ENCODE measurements around the gene LCMT1. TPM values are rescaled to one million over a fixed set of nuclear protein-coding genes. Genes with fewer than 3 reads are reported as not detected.

Gene LCMT1
- total RNA-seq, 1 experiment from 2014 or later: 67.1 TPM

GRCh38 chr16:25110387-25110947 lies 1.1 kb upstream of the LCMT1 start:
- Histone ChIP-seq H3K9me3 (ENCODE audit: insufficient read depth, low read depth) (no peaks in the 10 kb centered on the region), H2AFZ (peak overlapping the region; percentile 89), H3K9me2 (ENCODE audit: insufficient read depth) (no peaks in the 10 kb centered on the region), H3K36me3 (ENCODE audit: low read depth) (no peaks in the 10 kb centered on the region), H3K4me2 (peak overlapping the region; percentile 77), H3K27ac (peak overlapping the region; percentile 82), H3K4me3 (peak overlapping the region; percentile 74), H3K79me2 (ENCODE audit: low read depth) (peaks cover 37% of the 10 kb centered on the region), H3K4me1 (replicated peaks; ENCODE audit: insufficient read depth) (peaks cover 36% of the 10 kb centered on the region), H3K27me3 (ENCODE audit: insufficient read depth, low read depth) (no peaks in the 10 kb centered on the region), H4K20me1 (ENCODE audit: insufficient read depth) (no peaks in the 10 kb centered on the region), H3F3A (ENCODE audit: insufficient read depth, low read depth) (peaks cover 23% of the 10 kb centered on the region; the same call in 1 of the 2 replicates)
- BruUV-seq (replicated peaks): no TSS peak
- no peak for DNase-seq
- intact Hi-C loops (cut with micrococcal nuclease; ENCODE audit: unreplicated experiment): no loop called here
- TF ChIP-seq, protein P1, sequence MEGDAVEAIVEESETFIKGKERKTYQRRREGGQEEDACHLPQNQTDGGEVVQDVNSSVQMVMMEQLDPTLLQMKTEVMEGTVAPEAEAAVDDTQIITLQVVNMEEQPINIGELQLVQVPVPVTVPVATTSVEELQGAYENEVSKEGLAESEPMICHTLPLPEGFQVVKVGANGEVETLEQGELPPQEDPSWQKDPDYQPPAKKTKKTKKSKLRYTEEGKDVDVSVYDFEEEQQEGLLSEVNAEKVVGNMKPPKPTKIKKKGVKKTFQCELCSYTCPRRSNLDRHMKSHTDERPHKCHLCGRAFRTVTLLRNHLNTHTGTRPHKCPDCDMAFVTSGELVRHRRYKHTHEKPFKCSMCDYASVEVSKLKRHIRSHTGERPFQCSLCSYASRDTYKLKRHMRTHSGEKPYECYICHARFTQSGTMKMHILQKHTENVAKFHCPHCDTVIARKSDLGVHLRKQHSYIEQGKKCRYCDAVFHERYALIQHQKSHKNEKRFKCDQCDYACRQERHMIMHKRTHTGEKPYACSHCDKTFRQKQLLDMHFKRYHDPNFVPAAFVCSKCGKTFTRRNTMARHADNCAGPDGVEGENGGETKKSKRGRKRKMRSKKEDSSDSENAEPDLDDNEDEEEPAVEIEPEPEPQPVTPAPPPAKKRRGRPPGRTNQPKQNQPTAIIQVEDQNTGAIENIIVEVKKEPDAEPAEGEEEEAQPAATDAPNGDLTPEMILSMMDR (conservative IDR thresholded peaks at IDR 0.05): no peak
- TF ChIP-seq EZH2 (IDR thresholded peaks at IDR 0.05; ENCODE audit: low read depth): no peak
- ChIA-PET POLR2A (ENCODE audit: unreplicated experiment) (interaction anchor here (0.6 to 1.1 kb wide), 2 partner anchors 44 to 62 kb away, joined by 5 to 6 read pairs; no protein-coding TSS in a partner anchor), CTCF (interaction anchor here (0.6 to 1.9 kb wide), 2 partner anchors 54 to 115 kb away, joined by 3 to 7 read pairs; no protein-coding TSS in a partner anchor)

- TF ChIP-seq, protein P1 (conservative IDR thresholded peaks at IDR 0.05): no peak
- no peak for TF ChIP-seq EZH2 (IDR thresholded peaks at IDR 0.05; ENCODE audit: low read depth)
- no peaks in the 10 kb centered on the region for H4K20me1 ChIP-seq (ENCODE audit: insufficient read depth)
- POLR2A ChIA-PET (ENCODE audit: unreplicated experiment): interaction anchor here (0.6 kb wide), 1 partner anchor 54 kb away, joined by 4 read pairs; no protein-coding TSS in a partner anchor
- H3K9me3 ChIP-seq (ENCODE audit: insufficient read depth, low read depth): no peaks in the 10 kb centered on the region
- DNase-seq: no peak
- H3F3A ChIP-seq (ENCODE audit: insufficient read depth, low read depth): peaks cover 14% of the 10 kb centered on the region; the same call in 1 of the 2 replicates
- peaks cover 24% of the 10 kb centered on the region for H3K4me1 ChIP-seq (replicated peaks; ENCODE audit: insufficient read depth)
- no TSS peak for BruUV-seq (replicated peaks)
- peaks cover 37% of the 10 kb centered on the region for H3K79me2 ChIP-seq (ENCODE audit: low read depth)
- H3K27ac ChIP-seq: no peak overlapping the region
- no peak overlapping the region for H3K4me2 ChIP-seq
- intact Hi-C loops (cut with micrococcal nuclease; ENCODE audit: unreplicated experiment): no loop called here
- H3K9me2 ChIP-seq (ENCODE audit: insufficient read depth): no peaks in the 10 kb centered on the region
- H2AFZ ChIP-seq: no peak overlapping the region
- no peaks in the 10 kb centered on the region for H3K36me3 ChIP-seq (ENCODE audit: low read depth)
- no peaks in the 10 kb centered on the region for H3K27me3 ChIP-seq (ENCODE audit: insufficient read depth, low read depth)
- CTCF ChIA-PET: no interaction called here
- H3K4me3 ChIP-seq: no peak overlapping the region
Measured at GRCh38 chr16:25114121-25114520, 2.6 kb downstream of the LCMT1 start.

DNA sequence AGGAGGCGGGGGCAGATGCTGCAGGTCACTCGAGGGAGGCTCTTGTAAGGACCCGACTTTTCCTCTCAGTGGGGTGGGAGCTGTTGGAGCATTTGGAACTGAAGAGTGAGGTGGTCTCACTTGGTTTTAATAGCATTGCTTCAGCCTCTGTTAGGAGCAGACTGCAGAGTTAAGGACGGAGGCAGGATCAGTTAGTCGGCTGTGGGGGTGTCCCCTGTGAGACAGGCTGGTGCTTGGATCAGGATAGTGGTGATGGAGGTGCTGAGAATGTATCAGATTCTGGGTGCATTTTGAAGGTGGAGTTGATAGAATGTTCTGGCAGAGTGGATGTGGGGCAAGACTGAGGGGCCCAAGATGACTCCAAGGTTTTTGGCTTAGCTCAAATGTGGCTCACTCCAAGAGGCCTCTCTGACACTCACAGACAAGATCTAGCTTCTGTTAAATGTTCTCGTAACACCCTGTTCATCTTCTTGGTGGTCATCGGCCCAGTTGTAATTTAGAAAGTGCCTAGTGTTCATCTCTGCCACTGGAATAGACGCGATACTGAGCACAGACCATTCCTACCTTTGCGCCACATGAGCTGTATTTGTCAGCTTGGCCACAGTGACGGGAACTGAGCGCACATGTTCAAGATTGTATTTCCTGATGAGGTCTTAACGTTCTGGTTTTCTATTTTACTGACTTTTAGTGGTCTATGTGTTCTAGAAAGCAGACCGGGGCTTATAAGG lies 7.5 kb downstream of the LCMT1 start:
- intact Hi-C loops (cut with micrococcal nuclease; ENCODE audit: unreplicated experiment): no loop called here
- Histone ChIP-seq H3K9me3 (ENCODE audit: insufficient read depth, low read depth) (no peaks in the 10 kb centered on the region), H3K9me2 (ENCODE audit: insufficient read depth) (no peaks in the 10 kb centered on the region), H3K27ac (no peak overlapping the region), H3K79me2 (ENCODE audit: low read depth) (peaks cover 23% of the 10 kb centered on the region), H3K4me2 (no peak overlapping the region), H3K4me1 (replicated peaks; ENCODE audit: insufficient read depth) (no peaks in the 10 kb centered on the region), H3K36me3 (ENCODE audit: low read depth) (no peaks in the 10 kb centered on the region), H3K27me3 (ENCODE audit: insufficient read depth, low read depth) (no peaks in the 10 kb centered on the region), H3F3A (ENCODE audit: insufficient read depth, low read depth) (no peaks in the 10 kb centered on the region; the same call in 1 of the 2 replicates), H4K20me1 (ENCODE audit: insufficient read depth) (no peaks in the 10 kb centered on the region; the same call in 1 of the 2 replicates), H2AFZ (no peak overlapping the region), H3K4me3 (no peak overlapping the region)
- DNase-seq: no peak
- TF ChIP-seq EZH2 (IDR thresholded peaks at IDR 0.05; ENCODE audit: low read depth): no peak
- TF ChIP-seq, protein P1 (conservative IDR thresholded peaks at IDR 0.05): no peak
- BruUV-seq (replicated peaks): no TSS peak
- ChIA-PET CTCF (no interaction called here), POLR2A (ENCODE audit: unreplicated experiment) (no interaction called here)

Data from PC-9 (cell line).